Psoas muscle (tissue), 8 donors: ENCODE data around the gene SMIM28. TPM values are rescaled to one million over a fixed set of nuclear protein-coding genes. Genes with fewer than 3 reads are reported as not detected.

Source experiments
- ATAC-seq, 4 donors: fragments of 200-7000 bp; cut with Tn5 transposase; one replicate each; pipeline ENCODE4 v1.9.1; 2020; ENCODE audit warnings: moderate library complexity in 3 of 4, mild to moderate bottlenecking in 2 of 4
- DNase-seq, 2 donors: peaks; one replicate each; pipeline ENCODE4 v3.0.0-alpha.2; 2020
- H3K27ac ChIP-seq: fragments of 200-600 bp; one replicate; pipeline ENCODE4 v1.8.0; 2022
- H3K27me3 ChIP-seq, 3 donors: fragments of 200-600 bp in 1 of 3; one replicate each; pipeline versions ENCODE4 v1.6.1 to v1.8.0; 2013 to 2022; ENCODE audit warnings: low read length in 2 of 3, mild to moderate bottlenecking in 2 of 3, moderate library complexity in 1 of 3; ENCODE audit not compliant: insufficient read depth in 3 of 3
- H3K36me3 ChIP-seq, 2 donors: fragments of 200-600 bp in 1 of 2; one replicate each; pipeline versions ENCODE4 v1.6.1 to v1.8.0; 2013 to 2022; ENCODE audit warnings: low read depth in 1 of 2, mild to moderate bottlenecking in 1 of 2, moderate library complexity in 1 of 2; ENCODE audit not compliant: insufficient read depth in 1 of 2
- H3K4me1 ChIP-seq: fragments of 200-600 bp; one replicate; pipeline ENCODE4 v1.8.0; 2022
- H3K4me3 ChIP-seq: fragments of 200-600 bp; one replicate; pipeline ENCODE4 v1.8.0; 2022; ENCODE audit warnings: mild to moderate bottlenecking
- H3K9me3 ChIP-seq: fragments of 200-600 bp; one replicate; pipeline ENCODE4 v1.8.0; 2022
- WGBS, 3 donors: extraction: QIAGEN DNeasy Blood & Tissue Kit; methylation state at CpG; one replicate each; pipeline versions ENCODE4 v1.1.6 to v1.1.7; 2013; 5-methylcytosine and 5-hydroxymethylcytosine counted together
- intact Hi-C, 2 donors: fragments of 100-400 bp; cut with DNase I; formaldehyde crosslinking; loops; one replicate each; pipeline versions ENCODE4 v1.11.0 to v1.14.2; 2022
- polyA plus RNA-seq, 3 donors: library from polyadenylated mRNA; stranded (reverse); fragments of 200-250 nt; gene quantifications; one replicate each; pipeline ENCODE4 v1.2.3, GENCODE V29; 2013
- total RNA-seq, 4 donors: library from RNA; stranded (reverse); fragmentation: NEBNext Ultra II Directional in 2 of 4; extraction: Animal tissue kit (Norgen Biotek cat#: 25700) in 2 of 4; gene quantifications; one replicate each; pipeline versions ENCODE4 v1.2.1 to v1.2.4, GENCODE V29; 2021 to 2023
- TF ChIP-seq, protein P1 (sequence below): fragments of 200-600 bp; IDR thresholded peaks from one replicate; pipeline ENCODE4 v1.8.0; 2022; ENCODE audit warnings: antibody characterized with exemption
- donor health status: healthy with polysubstance abuse.
- donor health status: DM: no; HTN: no; CAD: no; lungs with moderate emphysema.
- donor health status: Bipolar disorder and iron deficiency.
- donor health status: healthy.
- donor health status: DM: yes; HTN: yes; CAD: no.
- donor health status: DM: no; HTN: no; CAD: no.
- donor health status: DM: no; HTN: no; CAD: no.
- donor health status: DM: yes; HTN: yes; CAD: no.

SMIM28 gene
- total and polyA plus RNA-seq, 7 donors = not detected

DNA sequence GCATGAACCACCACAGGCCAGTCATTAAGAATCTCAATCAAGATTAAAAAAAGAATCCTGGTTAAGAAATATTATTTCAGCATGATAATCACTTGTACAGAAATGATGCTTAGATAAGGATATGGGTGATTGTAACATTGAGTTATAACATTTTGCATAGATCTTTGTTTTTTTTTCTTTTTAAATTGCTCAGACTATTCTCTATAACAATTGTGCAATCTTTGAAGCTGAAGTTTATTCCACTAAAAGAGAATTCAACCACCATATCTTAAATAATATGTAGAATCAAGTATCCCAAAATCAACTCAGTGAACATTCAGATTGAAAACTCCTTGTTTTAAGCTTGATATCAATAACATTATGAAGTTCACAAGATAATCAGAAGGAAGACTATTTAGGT is 663 bp upstream of the SMIM28 start:
- ATAC-seq (no peak), DNase-seq (no peak)
- H3K9me3 ChIP-seq = no peaks in the 10 kb centered on the region
- H3K27me3 ChIP-seq = no peaks in the 10 kb centered on the region
- no peaks in the 10 kb centered on the region for H3K36me3 ChIP-seq
- H3K4me3 ChIP-seq = no peak overlapping the region
- H3K4me1 ChIP-seq = no peaks in the 10 kb centered on the region
- no peak overlapping the region for H3K27ac ChIP-seq
- intact Hi-C loops = no loop called here
- TF ChIP-seq, protein P1, sequence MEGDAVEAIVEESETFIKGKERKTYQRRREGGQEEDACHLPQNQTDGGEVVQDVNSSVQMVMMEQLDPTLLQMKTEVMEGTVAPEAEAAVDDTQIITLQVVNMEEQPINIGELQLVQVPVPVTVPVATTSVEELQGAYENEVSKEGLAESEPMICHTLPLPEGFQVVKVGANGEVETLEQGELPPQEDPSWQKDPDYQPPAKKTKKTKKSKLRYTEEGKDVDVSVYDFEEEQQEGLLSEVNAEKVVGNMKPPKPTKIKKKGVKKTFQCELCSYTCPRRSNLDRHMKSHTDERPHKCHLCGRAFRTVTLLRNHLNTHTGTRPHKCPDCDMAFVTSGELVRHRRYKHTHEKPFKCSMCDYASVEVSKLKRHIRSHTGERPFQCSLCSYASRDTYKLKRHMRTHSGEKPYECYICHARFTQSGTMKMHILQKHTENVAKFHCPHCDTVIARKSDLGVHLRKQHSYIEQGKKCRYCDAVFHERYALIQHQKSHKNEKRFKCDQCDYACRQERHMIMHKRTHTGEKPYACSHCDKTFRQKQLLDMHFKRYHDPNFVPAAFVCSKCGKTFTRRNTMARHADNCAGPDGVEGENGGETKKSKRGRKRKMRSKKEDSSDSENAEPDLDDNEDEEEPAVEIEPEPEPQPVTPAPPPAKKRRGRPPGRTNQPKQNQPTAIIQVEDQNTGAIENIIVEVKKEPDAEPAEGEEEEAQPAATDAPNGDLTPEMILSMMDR = no peak

DNA sequence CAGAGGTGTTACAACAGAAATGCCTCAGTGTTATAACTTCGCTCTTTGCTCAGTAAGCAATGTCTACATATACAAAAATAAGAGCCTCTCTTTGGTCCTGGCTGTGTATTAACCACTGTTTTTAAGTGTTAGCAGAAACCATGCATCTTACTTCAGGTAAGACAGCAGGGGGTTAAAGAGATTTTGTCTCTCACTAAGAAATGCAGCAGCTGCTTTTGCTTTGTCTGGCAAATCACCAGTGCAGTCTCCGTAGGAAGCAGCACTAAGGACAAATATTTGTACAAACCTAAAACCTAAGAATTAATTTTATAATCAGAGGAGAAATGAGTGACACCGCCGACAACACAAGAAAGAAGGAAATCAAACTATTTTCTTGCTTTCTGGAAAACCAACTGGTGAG is 758 bp downstream of the SMIM28 start:
- H3K36me3 ChIP-seq = no peaks in the 10 kb centered on the region
- TF ChIP-seq, protein P1 = no peak
- no peaks in the 10 kb centered on the region for H3K4me1 ChIP-seq
- 70 to 81% (median 74%) methylated on average over 4 of the region's 4 CpGs for WGBS, 3 donors
- no peak overlapping the region for H3K4me3 ChIP-seq
- ATAC-seq = no peak
- no peaks in the 10 kb centered on the region for H3K9me3 ChIP-seq
- H3K27ac ChIP-seq = no peak overlapping the region
- H3K27me3 ChIP-seq = no peaks in the 10 kb centered on the region
- intact Hi-C loops = no loop called here
- no peak for DNase-seq

DNA sequence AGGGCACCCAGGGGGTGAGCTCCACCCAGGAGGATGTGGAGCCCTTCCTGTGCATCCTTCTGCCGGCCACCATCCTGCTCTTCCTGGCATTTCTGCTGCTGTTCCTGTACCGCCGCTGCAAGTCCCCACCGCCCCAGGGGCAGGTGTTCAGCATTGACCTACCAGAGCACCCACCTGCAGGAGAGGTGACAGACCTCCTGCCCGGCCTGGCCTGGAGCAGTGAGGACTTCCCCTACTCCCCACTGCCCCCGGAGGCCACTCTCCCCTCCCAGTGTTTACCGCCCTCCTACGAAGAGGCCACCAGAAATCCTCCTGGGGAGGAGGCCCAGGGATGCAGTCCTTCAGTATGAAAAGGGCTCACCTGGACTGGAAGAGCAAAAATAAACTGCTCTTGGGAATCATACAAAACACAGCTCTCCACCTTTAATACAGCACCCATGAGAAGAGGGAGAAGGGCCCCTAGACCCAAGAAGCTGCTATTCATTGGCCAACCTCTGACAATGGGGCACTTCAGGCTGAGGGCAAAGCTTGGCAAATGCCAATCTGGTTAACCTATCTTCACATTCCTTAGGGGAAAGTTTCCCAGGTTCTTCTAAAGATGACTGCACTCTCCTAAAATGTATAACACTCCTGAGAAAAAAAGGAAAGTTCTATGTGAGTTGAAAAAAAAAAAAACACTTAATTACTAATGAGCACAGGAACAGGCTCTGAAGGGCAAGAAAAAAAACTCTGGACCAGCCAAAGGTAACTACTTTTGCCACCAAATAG is 5.0 kb downstream of the SMIM28 start:
- ATAC-seq (no peak), DNase-seq (no peak)
- Histone ChIP-seq H3K4me3 (no peak overlapping the region), H3K27me3 (no peaks in the 10 kb centered on the region), H3K4me1 (no peaks in the 10 kb centered on the region), H3K27ac (no peak overlapping the region), H3K9me3 (no peaks in the 10 kb centered on the region), H3K36me3 (no peaks in the 10 kb centered on the region)
- WGBS, 3 donors = 79 to 83% (median 80%) methylated on average over 8 of the region's 8 CpGs
- TF ChIP-seq, protein P1 = no peak
- intact Hi-C loops = no loop called here

DNA sequence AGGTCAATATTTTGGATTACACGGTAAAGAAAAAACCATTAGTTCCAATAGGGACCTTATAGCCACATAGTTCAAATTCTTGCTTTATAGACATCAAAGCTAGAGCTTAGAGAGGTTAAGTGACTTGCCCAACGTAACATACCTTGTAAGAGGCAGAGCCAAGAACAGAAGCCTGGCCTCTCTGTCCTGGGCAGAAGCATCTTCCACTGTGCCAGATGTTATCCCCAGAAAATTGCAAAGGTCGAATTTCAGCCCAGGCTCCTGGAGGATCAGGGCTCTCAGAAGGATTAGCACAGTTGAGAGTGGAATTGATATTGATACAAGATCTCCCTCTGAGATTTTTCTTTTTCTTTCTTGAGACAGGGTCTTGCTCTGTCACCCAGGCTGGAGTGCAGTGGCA is 6.1 kb downstream of the SMIM28 start:
- no peaks in the 10 kb centered on the region for H3K36me3 ChIP-seq
- TF ChIP-seq, protein P1 = no peak

DNA sequence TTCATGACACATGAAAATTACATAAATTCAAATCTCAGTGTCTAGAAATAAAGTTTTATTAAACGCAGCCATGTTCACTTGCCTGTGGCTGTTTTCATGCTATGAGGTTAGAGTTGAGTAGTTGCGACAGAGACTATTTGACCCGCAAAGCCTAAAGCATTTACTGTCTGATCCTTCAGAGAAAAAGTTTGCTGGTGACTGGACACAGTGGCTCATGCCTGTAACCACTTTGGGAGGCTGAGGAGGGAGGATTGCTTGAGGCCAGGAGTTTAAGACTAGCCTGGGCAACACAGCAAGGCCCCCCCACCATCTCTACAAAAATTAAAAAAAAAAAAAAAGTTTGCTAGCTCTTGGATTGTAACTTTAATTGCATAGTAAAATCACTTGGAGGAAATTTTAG is 9.2 kb downstream of the SMIM28 start:
- Histone ChIP-seq H3K27me3 (no peaks in the 10 kb centered on the region), H3K4me3 (no peak overlapping the region), H3K9me3 (no peaks in the 10 kb centered on the region), H3K4me1 (no peaks in the 10 kb centered on the region), H3K36me3 (no peaks in the 10 kb centered on the region), H3K27ac (no peak overlapping the region)
- WGBS, 3 donors = 92 to 100% (median 96%) methylated on average over 3 of the region's 3 CpGs
- intact Hi-C loops = no loop called here
- no peak for ATAC-seq
- TF ChIP-seq, protein P1 = no peak
- DNase-seq = no peak

More for the DNA sequence above, 6.1 kb downstream of the SMIM28 start:
- H3K9me3 ChIP-seq = no peaks in the 10 kb centered on the region
- no peak overlapping the region for H3K27ac ChIP-seq
- 31 to 43% (median 42%) methylated on average over 3 of the region's 3 CpGs for WGBS, 3 donors
- intact Hi-C loops = no loop called here
- no peak overlapping the region for H3K4me3 ChIP-seq
- DNase-seq (no peak), ATAC-seq (no peak)
- H3K27me3 ChIP-seq = no peaks in the 10 kb centered on the region
- no peaks in the 10 kb centered on the region for H3K4me1 ChIP-seq
